Astrocyte (in vitro differentiated cells and primary cell): Measurements from ENCODE around the gene CYP1B1.

Experiments used
- CTCF ChIP-seq: IDR thresholded peaks from 2 replicates; pipeline ENCODE4 v1.5.1; 2011; ENCODE audit warnings: low read depth, mild to moderate bottlenecking, inconsistent platforms, low read length, moderate library complexity; ENCODE audit not compliant: insufficient read depth
- EZH2 ChIP-seq: IDR thresholded peaks from 2 replicates; pipeline ENCODE4 v1.6.1; 2012; ENCODE audit warnings: mild to moderate bottlenecking, low read length, inconsistent platforms; ENCODE audit not compliant: insufficient read depth

- TF ChIP-seq CTCF (no peak), EZH2 (no peak)
Observed at GRCh38 chr2:38091760-38092159, 15.8 kb upstream of the CYP1B1 start.
